ENCODE results near the gene DDIT3. TPM values are rescaled to one million over a fixed set of nuclear protein-coding genes. Genes with fewer than 3 reads are reported as not detected.

The DDIT3 gene
- total and polyA plus RNA-seq, 4 donors, result 4.7 to 30.2 (median 16.2) TPM

DNA sequence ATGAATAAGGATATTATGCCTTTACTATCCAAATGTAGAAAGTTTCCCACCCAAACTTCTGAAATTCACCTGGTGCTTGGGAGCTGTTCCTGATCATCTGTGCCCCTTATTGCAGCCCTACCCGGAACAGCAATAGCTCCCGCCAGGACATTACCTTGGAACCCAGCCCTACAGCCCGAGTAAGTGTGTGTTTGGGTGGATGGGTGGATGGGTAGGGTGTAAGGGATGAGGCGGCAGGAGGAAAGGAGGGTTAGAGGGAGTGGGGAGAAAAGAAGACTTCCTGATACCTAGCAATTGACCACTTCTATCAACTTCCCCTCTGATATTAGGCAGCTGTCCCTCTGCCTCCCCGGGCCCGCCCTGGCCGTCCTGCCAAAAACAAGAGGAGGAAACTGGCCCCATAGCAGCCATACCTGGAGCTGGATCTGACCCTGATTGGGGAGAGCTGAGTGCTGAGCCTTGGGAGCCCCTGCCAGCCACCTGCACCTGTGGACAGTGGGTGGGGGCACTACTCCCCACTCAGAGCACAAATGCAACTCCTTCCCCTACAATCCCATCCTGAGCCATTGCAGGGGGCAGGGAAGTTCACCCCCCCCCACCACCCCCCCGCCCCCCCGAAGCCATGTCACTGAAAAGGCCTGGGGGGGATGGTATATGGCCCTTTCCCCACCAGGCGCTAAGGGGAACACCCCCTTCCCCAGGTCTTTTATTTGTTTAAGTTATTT lies 8.7 kb upstream of the DDIT3 start:
- Histone ChIP-seq H3K36me3 (ENCODE audit: control insufficient read depth in 4 of 4, insufficient read depth in 3 of 4, low read depth in 1 of 4, low read length in 3 of 4) (peaks cover 21 to 71% (median 51%) of the 10 kb centered on the region in 4 donors), H3K9me3 (ENCODE audit: control insufficient read depth in 4 of 4, low read length in 3 of 4) (no peaks in the 10 kb centered on the region), H3K27me3 (ENCODE audit: control insufficient read depth in 4 of 4, insufficient read depth in 4 of 4, low read length in 3 of 4) (no peaks in the 10 kb centered on the region), H3K27ac (ENCODE audit: low read depth in 1 of 2, low read length in 2 of 2) (no peak overlapping the region), H3K4me3 (ENCODE audit: low read depth in 1 of 3, low read length in 3 of 3) (no peak overlapping the region), H3K9ac (ENCODE audit: low read depth in 1 of 2, low read length in 2 of 2) (no peak overlapping the region), H3K4me1 (ENCODE audit: control insufficient read depth in 4 of 4, insufficient read depth in 4 of 4, low read length in 3 of 4) (peaks cover 5 to 12% (median 10%) of the 10 kb centered on the region in 4 donors)
- no peak for DNase-seq (ENCODE audit: low spot score)
- TF ChIP-seq RXRA (IDR thresholded peaks at IDR 0.05) (no peak), FOXA1 (IDR thresholded peaks at IDR 0.05) (no peak), HNF4G (IDR thresholded peaks at IDR 0.05) (no peak), HNF4A (conservative IDR thresholded peaks at IDR 0.05) (no peak), ZBTB33 (IDR thresholded peaks at IDR 0.05) (no peak)
- TF ChIP-seq, protein P1, sequence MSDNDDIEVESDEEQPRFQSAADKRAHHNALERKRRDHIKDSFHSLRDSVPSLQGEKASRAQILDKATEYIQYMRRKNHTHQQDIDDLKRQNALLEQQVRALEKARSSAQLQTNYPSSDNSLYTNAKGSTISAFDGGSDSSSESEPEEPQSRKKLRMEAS (IDR thresholded peaks at IDR 0.05), result no peak
- 83% methylated on average over 10 of the region's 10 CpGs for WGBS

GRCh38 chr12:57528176-57528575 lies 7.9 kb upstream of the DDIT3 start:
- no peak overlapping the region for H3K27ac ChIP-seq (ENCODE audit: low read depth in 1 of 2, low read length in 2 of 2)

More at GRCh38 chr12:57528176-57528575, 7.9 kb upstream of the DDIT3 start:
- Histone ChIP-seq H3K9me3 (ENCODE audit: control insufficient read depth in 4 of 4, low read length in 3 of 4) (no peaks in the 10 kb centered on the region), H3K36me3 (ENCODE audit: control insufficient read depth in 4 of 4, insufficient read depth in 3 of 4, low read depth in 1 of 4, low read length in 3 of 4) (peaks cover 21 to 65% (median 47%) of the 10 kb centered on the region in 4 donors), H3K9ac (ENCODE audit: low read depth in 1 of 2, low read length in 2 of 2) (no peak overlapping the region), H3K4me1 (ENCODE audit: control insufficient read depth in 4 of 4, insufficient read depth in 4 of 4, low read length in 3 of 4) (peaks cover 7 to 19% (median 17%) of the 10 kb centered on the region in 4 donors), H3K4me3 (ENCODE audit: low read depth in 1 of 3, low read length in 3 of 3) (no peak overlapping the region), H3K27me3 (ENCODE audit: control insufficient read depth in 4 of 4, insufficient read depth in 4 of 4, low read length in 3 of 4) (no peaks in the 10 kb centered on the region)
- no peak for TF ChIP-seq JUND (IDR thresholded peaks at IDR 0.05)
- no peak for TF ChIP-seq RAD21 (IDR thresholded peaks at IDR 0.05)
- no peak for TF ChIP-seq EGR1 (IDR thresholded peaks at IDR 0.05; ENCODE audit: low read depth in 2 of 2)
- no peak for TF ChIP-seq HNF4G (IDR thresholded peaks at IDR 0.05)
- no peak for TF ChIP-seq REST (IDR thresholded peaks at IDR 0.05)
- TF ChIP-seq SP1 (IDR thresholded peaks at IDR 0.05), result no peak
- TF ChIP-seq, protein P1 (IDR thresholded peaks at IDR 0.05), result no peak
- TF ChIP-seq YY1 (IDR thresholded peaks at IDR 0.05), result no peak
- TF ChIP-seq HNF4A (conservative IDR thresholded peaks at IDR 0.05), result no peak
- no peak for DNase-seq (ENCODE audit: low spot score)
- WGBS, result 94% methylated on average over 12 of the region's 12 CpGs
